Measurements from ENCODE around the gene UQCRH.

- TF ChIP-seq CTCF (IDR thresholded peaks at IDR 0.05) (no peak), POLR2A (IDR thresholded peaks at IDR 0.05) (no peak)
Measured at GRCh38 chr1:46310321-46310720, 6.8 kb downstream of the UQCRH start.
